ENCODE data around the gene SACS.

DNA sequence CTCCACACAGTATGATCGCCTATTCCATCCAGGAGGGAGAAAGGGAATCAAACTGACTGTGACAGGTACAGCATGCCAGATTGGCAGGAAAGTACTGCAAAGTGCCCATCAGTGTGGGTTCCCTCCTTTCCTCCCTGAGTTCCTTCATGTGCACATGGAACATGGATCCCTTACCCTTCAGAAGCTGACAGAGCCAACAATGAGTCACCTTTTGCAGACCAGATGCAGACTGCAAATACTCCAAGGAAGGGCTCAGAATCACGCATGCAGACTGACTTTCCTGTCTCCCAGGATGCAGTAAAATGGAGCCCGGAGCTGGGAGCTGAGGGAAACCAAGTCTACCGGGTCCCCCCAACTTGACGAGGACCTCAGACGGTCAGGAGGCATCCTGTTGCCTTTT is 41.8 kb downstream of the SACS start:
- TF ChIP-seq, protein P1, sequence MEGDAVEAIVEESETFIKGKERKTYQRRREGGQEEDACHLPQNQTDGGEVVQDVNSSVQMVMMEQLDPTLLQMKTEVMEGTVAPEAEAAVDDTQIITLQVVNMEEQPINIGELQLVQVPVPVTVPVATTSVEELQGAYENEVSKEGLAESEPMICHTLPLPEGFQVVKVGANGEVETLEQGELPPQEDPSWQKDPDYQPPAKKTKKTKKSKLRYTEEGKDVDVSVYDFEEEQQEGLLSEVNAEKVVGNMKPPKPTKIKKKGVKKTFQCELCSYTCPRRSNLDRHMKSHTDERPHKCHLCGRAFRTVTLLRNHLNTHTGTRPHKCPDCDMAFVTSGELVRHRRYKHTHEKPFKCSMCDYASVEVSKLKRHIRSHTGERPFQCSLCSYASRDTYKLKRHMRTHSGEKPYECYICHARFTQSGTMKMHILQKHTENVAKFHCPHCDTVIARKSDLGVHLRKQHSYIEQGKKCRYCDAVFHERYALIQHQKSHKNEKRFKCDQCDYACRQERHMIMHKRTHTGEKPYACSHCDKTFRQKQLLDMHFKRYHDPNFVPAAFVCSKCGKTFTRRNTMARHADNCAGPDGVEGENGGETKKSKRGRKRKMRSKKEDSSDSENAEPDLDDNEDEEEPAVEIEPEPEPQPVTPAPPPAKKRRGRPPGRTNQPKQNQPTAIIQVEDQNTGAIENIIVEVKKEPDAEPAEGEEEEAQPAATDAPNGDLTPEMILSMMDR (IDR thresholded peaks at IDR 0.05), result no peak
- TF ChIP-seq POLR2A (IDR thresholded peaks at IDR 0.05), result no peak
